Endothelial cell of umbilical vein (primary cell): ENCODE results near the gene C15orf40. TPM values are rescaled to one million over a fixed set of nuclear protein-coding genes. Genes with fewer than 3 reads are reported as not detected.

Experiments used
- BruUV-seq: library from RNA; stranded (reverse); fragments of 400-500 nt; replicated peaks from 2 replicates; lab custom pipeline; 2021; lab: Mats Ljungman, UMichigan
- CTCF ChIA-PET: fragments of 300-600, 350-600 bp; sonication (Branson Sonifier 250); formaldehyde crosslinking; loops from one replicate; lab custom pipeline; 2021; ENCODE audit warnings: antibody characterized with exemption, inconsistent platforms; lab: Charles Lee
- POLR2A ChIA-PET: fragments of 300-600, 350-600 bp; sonication (Branson Sonifier 250); formaldehyde crosslinking; loops from one replicate; lab custom pipeline; 2021; ENCODE audit warnings: antibody characterized with exemption, inconsistent platforms; lab: Charles Lee
- DNase-seq: peaks from one replicate; pipeline ENCODE4 v3.0.0-alpha.2; 2011; ENCODE audit warnings: low read depth, low spot score
- FAIRE-seq: peaks from 2 replicates; lab custom pipeline; 2011; peaks lifted over from hg19 to GRCh38; lab: Jason Lieb, UNC
- H2AFZ ChIP-seq: 2 replicates; pipeline ENCODE4 v1.6.0; 2012; ENCODE audit warnings: low read depth, low read length, control low read depth, inconsistent platforms
- H3K27ac ChIP-seq: 2 replicates; pipeline ENCODE4 v1.5.1; 2011; ENCODE audit warnings: low read depth, mild to moderate bottlenecking, control low read depth, low read length, moderate library complexity; ENCODE audit not compliant: insufficient read depth
- H3K27me3 ChIP-seq, 2 experiments: 2 replicates each; pipeline versions ENCODE4 v1.6.0 to v1.6.1; 2011; ENCODE audit warnings: low read length in 2 of 2, mixed read lengths in 1 of 2; ENCODE audit not compliant: control insufficient read depth in 2 of 2, insufficient read depth in 2 of 2
- H3K36me3 ChIP-seq, 2 experiments: 2 replicates in 1 of 2; 3 replicates in 1 of 2; pipeline ENCODE4 v1.5.1; 2011; ENCODE audit warnings: low read length in 2 of 2, mild to moderate bottlenecking in 1 of 2, moderate library complexity in 1 of 2; ENCODE audit not compliant: control insufficient read depth in 2 of 2, insufficient read depth in 2 of 2; ENCODE audit errors: extremely low read depth in 1 of 2
- H3K4me1 ChIP-seq: 3 replicates; pipeline ENCODE4 v1.5.1; 2011; ENCODE audit warnings: mild to moderate bottlenecking, low read length; ENCODE audit not compliant: control insufficient read depth, insufficient read depth; ENCODE audit errors: extremely low read depth
- H3K4me2 ChIP-seq: 2 replicates; pipeline ENCODE4 v1.6.1; 2011; ENCODE audit warnings: low read length, control low read depth, mixed read lengths; ENCODE audit not compliant: insufficient read depth
- H3K4me3 ChIP-seq, 3 experiments: fragments of 200-600 bp in 1 of 3; sonication (generic), shearing (Covaris generic) in 1 of 3; replicated peaks in 1 of 3; 2 replicates each; pipeline ENCODE4 v1.5.1; 2011 to 2016; ENCODE audit warnings: control low read depth in 3 of 3, low read length in 3 of 3, mild to moderate bottlenecking in 2 of 3, inconsistent platforms in 1 of 3, low read depth in 1 of 3, moderate library complexity in 1 of 3; ENCODE audit not compliant: insufficient read depth in 1 of 3
- H3K79me2 ChIP-seq: 2 replicates; pipeline ENCODE4 v1.6.0; 2012; ENCODE audit warnings: low read length, inconsistent platforms; ENCODE audit not compliant: control insufficient read depth, insufficient read depth
- H3K9ac ChIP-seq: replicated peaks from 2 replicates; pipeline ENCODE3; 2011; ENCODE audit warnings: low read length, control low read depth; ENCODE audit not compliant: insufficient read depth; ENCODE audit errors: extremely low read depth
- H3K9me1 ChIP-seq: replicated peaks from 3 replicates; pipeline ENCODE4 v1.6.0; 2011; ENCODE audit warnings: mild to moderate bottlenecking, low read length; ENCODE audit not compliant: control insufficient read depth, insufficient read depth; ENCODE audit errors: extremely low read depth
- H3K9me3 ChIP-seq: replicated peaks from 2 replicates; pipeline ENCODE4 v1.5.1; 2012; ENCODE audit warnings: low read length, inconsistent platforms; ENCODE audit not compliant: control insufficient read depth, insufficient read depth
- H4K20me1 ChIP-seq: replicated peaks from 2 replicates; pipeline ENCODE3; 2011; ENCODE audit warnings: mild to moderate bottlenecking, low read length; ENCODE audit not compliant: control insufficient read depth, insufficient read depth; ENCODE audit errors: extremely low read depth
- EZH2 ChIP-seq: IDR thresholded peaks from 2 replicates; pipeline ENCODE4 v1.6.1; 2012; ENCODE audit warnings: borderline replicate concordance, low read depth, mild to moderate bottlenecking, moderate library complexity, low read length, inconsistent platforms; ENCODE audit not compliant: severe bottlenecking
- FOS ChIP-seq: IDR thresholded peaks from 2 replicates; pipeline ENCODE4 v1.6.1; 2011; ENCODE audit warnings: mild to moderate bottlenecking, low read length, moderate library complexity, borderline replicate concordance; ENCODE audit not compliant: insufficient read depth
- GATA2 ChIP-seq: IDR thresholded peaks from 2 replicates; pipeline ENCODE4 v1.7.0; 2011; ENCODE audit warnings: low read depth, mild to moderate bottlenecking, moderate library complexity, mixed read lengths, low read length; ENCODE audit not compliant: insufficient read length, insufficient read depth
- JUN ChIP-seq: IDR thresholded peaks from 2 replicates; pipeline ENCODE4 v1.6.1; 2011; ENCODE audit warnings: borderline replicate concordance, low read depth; ENCODE audit not compliant: insufficient read length, insufficient read depth
- MYC ChIP-seq: IDR thresholded peaks from one replicate; pipeline ENCODE4 v1.6.1; 2011; ENCODE audit warnings: mild to moderate bottlenecking, low read depth, low read length
- POLR2A ChIP-seq: IDR thresholded peaks from 2 replicates; pipeline ENCODE4 v1.6.1; 2012; ENCODE audit warnings: low read depth, mild to moderate bottlenecking, control low read depth, low read length
- dilution Hi-C: fragments of 300-500 bp; cut with MboI; formaldehyde crosslinking; loops from one replicate; pipeline ENCODE4 v1.15.0; 2019; ENCODE audit warnings: low sequenced_read_pairs; ENCODE audit not compliant: extremely low pct_ligation_motif_present
- intact Hi-C: fragments of 100-400 bp; cut with micrococcal nuclease; formaldehyde crosslinking; loops from one replicate; pipeline ENCODE4 v1.10.0; 2022
- polyA plus RNA-seq, 4 experiments: library from polyadenylated mRNA; depleted of rRNA in 3 of 4; stranded (reverse) in 3 of 4; unstranded in 1 of 4; fragments of >200 nt; gene quantifications; 2 replicates each; pipeline versions ENCODE4 v1.2.1 to v1.2.3, GENCODE V29; 2011 to 2012; ENCODE audit warnings: missing spikeins in 1 of 4
- total RNA-seq: library from RNA; stranded (reverse); gene quantifications from 2 replicates; pipeline ENCODE4 v1.2.3, GENCODE V29; 2021

Gene C15orf40
- total and polyA plus RNA-seq, 2 donors (not counting 3 experiments of a cell fraction or from before 2014, with no cell fraction given), result 15.4 to 27.9 TPM

DNA sequence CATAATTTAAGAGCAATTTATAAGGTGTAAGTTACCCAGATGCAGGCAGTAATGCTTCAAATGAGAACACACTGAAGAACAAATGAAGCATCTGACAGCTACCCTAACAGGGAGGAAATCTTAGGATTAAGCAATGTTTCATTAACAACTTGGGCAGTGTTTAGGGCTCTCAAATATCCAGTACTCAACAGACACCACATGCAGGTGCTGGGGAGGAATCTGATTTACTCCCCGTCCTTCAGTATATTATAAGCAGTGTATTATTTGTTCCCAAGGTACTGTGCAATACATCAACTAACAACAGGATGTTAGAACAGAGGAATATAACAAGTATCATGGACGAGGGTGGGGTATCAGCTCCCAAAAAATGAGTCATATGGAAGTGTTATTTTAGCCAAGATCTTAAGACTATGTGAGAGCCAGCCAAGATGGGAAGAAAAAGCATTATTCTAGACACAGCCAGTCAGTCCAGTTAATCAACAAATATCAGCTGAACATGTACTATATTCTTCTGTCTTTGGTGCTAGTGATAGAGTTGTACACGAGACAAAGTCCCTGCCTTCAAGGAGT lies 35.2 kb upstream of the C15orf40 start:
- H3K36me3 ChIP-seq, result peaks cover 9 to 15% of the 10 kb centered on the region in 2 experiments
- H3K4me2 ChIP-seq, result peak overlapping the region; percentile 39
- no peak overlapping the region for H3K4me3 ChIP-seq
- BruUV-seq, result no TSS peak
- TF ChIP-seq GATA2 (no peak), JUN (no peak), FOS (peak; percentile 50), MYC (no peak)
- H3K4me1 ChIP-seq, result peaks cover 10% of the 10 kb centered on the region
- no peaks in the 10 kb centered on the region for H3K9me3 ChIP-seq
- CTCF ChIA-PET, result interaction anchor here (1.1 to 1.6 kb wide), 2 partner anchors 8 to 35 kb away, joined by 3 to 4 read pairs; partner anchors contain the start of gene C15orf40
- FAIRE-seq (peak; percentile 44), DNase-seq (peak; percentile 69)
- H3K9ac ChIP-seq, result no peak overlapping the region
- H3K9me1 ChIP-seq, result no peaks in the 10 kb centered on the region
- POLR2A ChIA-PET, result interaction anchor here (0.5 kb wide), 1 partner anchor 12 kb away, joined by 4 read pairs; no protein-coding TSS in a partner anchor
- H3K27me3 ChIP-seq, result no peaks in the 10 kb centered on the region
- no peak overlapping the region for H2AFZ ChIP-seq
- H3K27ac ChIP-seq, result peak overlapping the region; percentile 12
- intact Hi-C loops (no loop called here), dilution Hi-C loops (no loop called here)
- peaks cover 2% of the 10 kb centered on the region for H4K20me1 ChIP-seq
- peaks cover 73% of the 10 kb centered on the region for H3K79me2 ChIP-seq

GRCh38 chr15:83044156-83044555 lies 32.7 kb upstream of the C15orf40 start:
- BruUV-seq, result no TSS peak
- H4K20me1 ChIP-seq, result peaks cover 2% of the 10 kb centered on the region
- H3K9me1 ChIP-seq, result no peaks in the 10 kb centered on the region
- FAIRE-seq (no peak), DNase-seq (no peak)
- no peak overlapping the region for H3K4me2 ChIP-seq
- H2AFZ ChIP-seq, result no peak overlapping the region
- peaks cover 78% of the 10 kb centered on the region for H3K79me2 ChIP-seq
- dilution Hi-C loops (no loop called here), intact Hi-C loops (no loop called here)
- H3K9ac ChIP-seq, result no peak overlapping the region
- H3K36me3 ChIP-seq, result peaks cover 13 to 18% of the 10 kb centered on the region in 2 experiments
- H3K9me3 ChIP-seq, result no peaks in the 10 kb centered on the region
- TF ChIP-seq EZH2, result no peak
- TF ChIP-seq POLR2A, result no peak
- POLR2A ChIA-PET, result no interaction called here
- H3K4me1 ChIP-seq, result peaks cover 10% of the 10 kb centered on the region
- H3K27ac ChIP-seq, result no peak overlapping the region
- H3K4me3 ChIP-seq, result no peak overlapping the region
- CTCF ChIA-PET, result no interaction called here
- H3K27me3 ChIP-seq, result no peaks in the 10 kb centered on the region
